ENCODE results near the gene HES5.

DNA sequence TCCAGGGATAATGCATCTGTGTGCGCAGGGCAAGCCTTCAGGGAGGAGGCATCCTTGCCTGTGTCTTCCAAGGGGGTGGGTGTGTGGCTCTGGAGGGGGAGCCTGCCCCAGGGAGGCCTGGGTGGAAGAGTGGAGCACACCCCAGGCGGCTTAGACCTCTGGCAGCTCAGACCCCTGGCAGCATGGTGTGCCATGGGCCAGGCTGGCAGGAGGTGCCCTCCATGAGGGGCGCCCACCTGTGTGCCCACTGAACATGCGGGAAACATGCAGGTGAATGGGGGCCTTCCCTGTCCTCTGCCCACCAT lies 2.6 kb downstream of the HES5 start:
- no peak for TF ChIP-seq POLR2A (IDR thresholded peaks at IDR 0.05)
- TF ChIP-seq, protein P1, sequence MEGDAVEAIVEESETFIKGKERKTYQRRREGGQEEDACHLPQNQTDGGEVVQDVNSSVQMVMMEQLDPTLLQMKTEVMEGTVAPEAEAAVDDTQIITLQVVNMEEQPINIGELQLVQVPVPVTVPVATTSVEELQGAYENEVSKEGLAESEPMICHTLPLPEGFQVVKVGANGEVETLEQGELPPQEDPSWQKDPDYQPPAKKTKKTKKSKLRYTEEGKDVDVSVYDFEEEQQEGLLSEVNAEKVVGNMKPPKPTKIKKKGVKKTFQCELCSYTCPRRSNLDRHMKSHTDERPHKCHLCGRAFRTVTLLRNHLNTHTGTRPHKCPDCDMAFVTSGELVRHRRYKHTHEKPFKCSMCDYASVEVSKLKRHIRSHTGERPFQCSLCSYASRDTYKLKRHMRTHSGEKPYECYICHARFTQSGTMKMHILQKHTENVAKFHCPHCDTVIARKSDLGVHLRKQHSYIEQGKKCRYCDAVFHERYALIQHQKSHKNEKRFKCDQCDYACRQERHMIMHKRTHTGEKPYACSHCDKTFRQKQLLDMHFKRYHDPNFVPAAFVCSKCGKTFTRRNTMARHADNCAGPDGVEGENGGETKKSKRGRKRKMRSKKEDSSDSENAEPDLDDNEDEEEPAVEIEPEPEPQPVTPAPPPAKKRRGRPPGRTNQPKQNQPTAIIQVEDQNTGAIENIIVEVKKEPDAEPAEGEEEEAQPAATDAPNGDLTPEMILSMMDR (IDR thresholded peaks at IDR 0.05): no peak
